ENCODE results near the gene LRRTM3.

Gene LRRTM3

GRCh38 chr10:67079126-67079525 is 153.3 kb downstream of the LRRTM3 start:
- no peak for DNase-seq (ENCODE audit: extremely low spot score)
- CTCF ChIA-PET = no interaction called here
- POLR2A ChIA-PET = no interaction called here
- TF ChIP-seq CTCF (IDR thresholded peaks at IDR 0.05; ENCODE audit: control extremely low read depth, extremely low read depth, low read depth, missing control alignments) = no peak

- no peak for DNase-seq (ENCODE audit: extremely low spot score)
- POLR2A ChIA-PET = no interaction called here
- no peak for TF ChIP-seq CTCF (IDR thresholded peaks at IDR 0.05; ENCODE audit: control extremely low read depth, extremely low read depth, low read depth, missing control alignments)
- CTCF ChIA-PET = no interaction called here
Observed at GRCh38 chr10:67086327-67087134, 160.7 kb downstream of the LRRTM3 start.

- DNase-seq (ENCODE audit: extremely low spot score) = no peak
- no peak for TF ChIP-seq CTCF (IDR thresholded peaks at IDR 0.05; ENCODE audit: control extremely low read depth, extremely low read depth, low read depth, missing control alignments)
- POLR2A ChIA-PET = no interaction called here
- CTCF ChIA-PET = no interaction called here
Observed at GRCh38 chr10:67087135-67087425, 161.2 kb downstream of the LRRTM3 start.

- no peak for DNase-seq (ENCODE audit: extremely low spot score)
- no peak for TF ChIP-seq CTCF (IDR thresholded peaks at IDR 0.05; ENCODE audit: control extremely low read depth, extremely low read depth, low read depth, missing control alignments)
- POLR2A ChIA-PET = no interaction called here
- CTCF ChIA-PET = no interaction called here
Observed at GRCh38 chr10:67088036-67088435, 162.2 kb downstream of the LRRTM3 start.

GRCh38 chr10:67095531-67095930 is 169.7 kb downstream of the LRRTM3 start:
- TF ChIP-seq CTCF (IDR thresholded peaks at IDR 0.05; ENCODE audit: control extremely low read depth, extremely low read depth, low read depth, missing control alignments) = no peak
- ChIA-PET POLR2A (no interaction called here), CTCF (no interaction called here)
- DNase-seq (ENCODE audit: extremely low spot score) = no peak

- CTCF ChIA-PET = no interaction called here
- no peak for DNase-seq (ENCODE audit: extremely low spot score)
- POLR2A ChIA-PET = no interaction called here
- no peak for TF ChIP-seq CTCF (IDR thresholded peaks at IDR 0.05; ENCODE audit: control extremely low read depth, extremely low read depth, low read depth, missing control alignments)
Observed at GRCh38 chr10:67098461-67098860, 172.6 kb downstream of the LRRTM3 start.

Measured in GM10248 (cell line).